RWPE2 (cell line): Measurements from ENCODE around the gene TMEM259.

Experiments used
- ATAC-seq: fragments of 200-7000 bp; cut with Tn5 transposase; 3 replicates; pipeline ENCODE4 v1.9.1; 2021; ENCODE audit warnings: low read depth
- DNase-seq: peaks from one replicate; pipeline ENCODE4 v3.0.0-alpha.2; 2020; ENCODE audit warnings: low spot score
- H3K27ac ChIP-seq: fragments of 450-650 bp; 2 replicates; pipeline ENCODE4 v1.5.1; 2017; ENCODE audit warnings: mild to moderate bottlenecking; ENCODE audit not compliant: poor library complexity, severe bottlenecking
- H3K27me3 ChIP-seq: fragments of 250-450 bp; sonication (Bioruptor Pico); 2 replicates; pipeline ENCODE4 v1.5.1; 2021; ENCODE audit warnings: mild to moderate bottlenecking, moderate library complexity; ENCODE audit not compliant: insufficient read depth, poor library complexity, severe bottlenecking
- H3K36me3 ChIP-seq: fragments of 250-450 bp; sonication (Bioruptor Pico); 2 replicates; pipeline ENCODE4 v1.5.1; 2020; ENCODE audit warnings: low read depth, mild to moderate bottlenecking, moderate library complexity
- H3K4me1 ChIP-seq: fragments of 250-450 bp; sonication (Bioruptor Pico); 2 replicates; pipeline ENCODE4 v1.5.1; 2021; ENCODE audit warnings: mild to moderate bottlenecking, moderate library complexity; ENCODE audit not compliant: insufficient read depth, poor library complexity, severe bottlenecking
- H3K4me3 ChIP-seq: fragments of 250-450 bp; sonication (Bioruptor Pico); 2 replicates; pipeline ENCODE4 v1.5.1; 2021; ENCODE audit warnings: mild to moderate bottlenecking, moderate library complexity; ENCODE audit not compliant: severe bottlenecking
- H3K9me3 ChIP-seq: fragments of 250-450 bp; sonication (Bioruptor Pico); 2 replicates; pipeline ENCODE4 v1.5.1; 2021; ENCODE audit warnings: mild to moderate bottlenecking, moderate library complexity; ENCODE audit not compliant: severe bottlenecking
- CTCF ChIP-seq: fragments of 450-650 bp; IDR thresholded peaks from one replicate; pipeline ENCODE4 v1.5.1; 2017; ENCODE audit warnings: mild to moderate bottlenecking, moderate library complexity; ENCODE audit not compliant: poor library complexity, severe bottlenecking

Gene TMEM259

GRCh38 chr19:1038978-1039645 lies 18.2 kb upstream of the TMEM259 start:
- Histone ChIP-seq H3K4me3 (no peak overlapping the region), H3K9me3 (no peaks in the 10 kb centered on the region), H3K27ac (peak overlapping the region; percentile 58), H3K36me3 (peaks cover 44% of the 10 kb centered on the region), H3K4me1 (no peaks in the 10 kb centered on the region), H3K27me3 (no peaks in the 10 kb centered on the region)
- no peak for ATAC-seq
- TF ChIP-seq CTCF = no peak
- DNase-seq = no peak

GRCh38 chr19:1037621-1038064 lies 16.7 kb upstream of the TMEM259 start:
- DNase-seq (no peak), ATAC-seq (no peak)
- no peak overlapping the region for H3K4me3 ChIP-seq
- H3K9me3 ChIP-seq = no peaks in the 10 kb centered on the region
- H3K4me1 ChIP-seq = no peaks in the 10 kb centered on the region
- H3K36me3 ChIP-seq = peaks cover 51% of the 10 kb centered on the region
- H3K27ac ChIP-seq = peak overlapping the region; percentile 58
- TF ChIP-seq CTCF = no peak
- H3K27me3 ChIP-seq = no peaks in the 10 kb centered on the region

GRCh38 chr19:1035998-1036621 lies 15.2 kb upstream of the TMEM259 start:
- DNase-seq (peak; percentile 56), ATAC-seq (no peak)
- Histone ChIP-seq H3K27me3 (no peaks in the 10 kb centered on the region), H3K9me3 (no peaks in the 10 kb centered on the region), H3K4me1 (no peaks in the 10 kb centered on the region), H3K4me3 (no peak overlapping the region), H3K36me3 (peaks cover 59% of the 10 kb centered on the region), H3K27ac (no peak overlapping the region)
- TF ChIP-seq CTCF = no peak

GRCh38 chr19:1032264-1032867 lies 11.4 kb upstream of the TMEM259 start:
- Histone ChIP-seq H3K27me3 (no peaks in the 10 kb centered on the region), H3K4me3 (no peak overlapping the region), H3K36me3 (peaks cover 59% of the 10 kb centered on the region), H3K27ac (no peak overlapping the region), H3K4me1 (no peaks in the 10 kb centered on the region), H3K9me3 (no peaks in the 10 kb centered on the region)
- ATAC-seq (no peak), DNase-seq (no peak)
- no peak for TF ChIP-seq CTCF
